ENCODE measurements around the gene CPSF6.

- no peak for TF ChIP-seq CTCF (IDR thresholded peaks at IDR 0.05; ENCODE audit: low read length)
- TF ChIP-seq EZH2 (optimal IDR thresholded peaks at IDR 0.05; ENCODE audit: low read depth, low read length), result no peak
- no peak for TF ChIP-seq EZH2phosphoT487 (IDR thresholded peaks at IDR 0.05; ENCODE audit: low read length)
Measured at GRCh38 chr12:69265205-69265604, 25.8 kb downstream of the CPSF6 start.
